Measurements from ENCODE around the gene UNC5CL. TPM values are rescaled to one million over a fixed set of nuclear protein-coding genes. Genes with fewer than 3 reads are reported as not detected.

The UNC5CL gene
- total RNA-seq, 1 donor from 2014 or later: 0.16 TPM

Other genes with a start within 250 kb of the UNC5CL start
- not detected for gene TSPO2, start 3.2 kb upstream of the UNC5CL start, total RNA-seq
- gene APOBEC2, start 14.0 kb upstream of the UNC5CL start, total RNA-seq: 0.62 TPM
- gene OARD1, start 33.1 kb upstream of the UNC5CL start, total RNA-seq: 15.8 TPM
- gene NFYA, start 33.8 kb upstream of the UNC5CL start, total RNA-seq: 40.4 TPM
- not detected for gene TREML1, start 115.1 kb upstream of the UNC5CL start, total RNA-seq
- 10.5 TPM for gene TREM2, start 123.9 kb upstream of the UNC5CL start, total RNA-seq
- not detected for gene TREML2, start 161.9 kb upstream of the UNC5CL start, total RNA-seq
- gene TREML4, start 189.1 kb upstream of the UNC5CL start, total RNA-seq: not detected
- gene TREM1, start 247.5 kb upstream of the UNC5CL start, total RNA-seq: not detected

All from occipital lobe (tissue), 1 donor.